Measurements from ENCODE around the gene ACP1.

ACP1 gene

GRCh38 chr2:255195-255594 lies 9.6 kb upstream of the ACP1 start:
- no peak for DNase-seq (ENCODE audit: low read depth in 3 of 3)

DNA sequence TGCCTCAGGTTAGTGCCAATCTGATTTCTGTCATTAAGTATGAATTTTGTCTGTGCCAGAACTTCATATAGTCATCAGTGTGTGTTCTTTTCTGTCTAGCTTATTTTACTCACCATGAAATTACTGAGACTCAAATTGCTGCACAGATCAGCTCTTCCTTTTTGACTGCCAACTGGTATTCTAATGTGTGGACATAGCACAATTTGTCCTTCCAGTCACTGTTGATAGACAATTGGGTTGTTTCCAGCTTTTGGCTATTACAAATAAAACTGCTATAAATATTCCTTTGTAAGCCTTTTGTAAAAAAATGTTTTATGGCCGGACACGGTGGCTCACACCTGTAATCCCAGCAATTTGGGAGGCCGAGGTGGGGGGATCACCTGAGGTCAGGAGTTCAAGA lies 8.7 kb upstream of the ACP1 start:
- no peak for DNase-seq (ENCODE audit: low read depth in 3 of 3)

DNA sequence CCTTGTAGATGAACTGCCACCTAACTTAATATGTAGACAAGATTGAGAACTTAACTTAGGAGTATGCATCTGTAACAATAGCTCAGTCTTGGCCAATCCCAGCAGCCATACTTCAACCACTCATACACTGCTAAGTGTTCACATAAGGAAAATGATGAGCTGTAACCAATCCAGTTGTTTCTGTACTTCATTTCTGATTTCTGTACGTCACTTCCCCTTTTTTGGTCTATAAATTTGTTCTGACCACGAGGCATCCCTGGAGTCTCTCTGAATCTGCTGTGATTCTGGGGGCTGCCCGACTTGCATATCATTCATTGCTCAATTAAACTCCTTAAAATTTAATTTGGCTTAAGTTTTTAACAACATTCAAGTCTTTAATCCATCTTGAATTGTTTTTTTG lies 7.3 kb upstream of the ACP1 start:
- no peak for DNase-seq (ENCODE audit: low read depth in 3 of 3)

DNA sequence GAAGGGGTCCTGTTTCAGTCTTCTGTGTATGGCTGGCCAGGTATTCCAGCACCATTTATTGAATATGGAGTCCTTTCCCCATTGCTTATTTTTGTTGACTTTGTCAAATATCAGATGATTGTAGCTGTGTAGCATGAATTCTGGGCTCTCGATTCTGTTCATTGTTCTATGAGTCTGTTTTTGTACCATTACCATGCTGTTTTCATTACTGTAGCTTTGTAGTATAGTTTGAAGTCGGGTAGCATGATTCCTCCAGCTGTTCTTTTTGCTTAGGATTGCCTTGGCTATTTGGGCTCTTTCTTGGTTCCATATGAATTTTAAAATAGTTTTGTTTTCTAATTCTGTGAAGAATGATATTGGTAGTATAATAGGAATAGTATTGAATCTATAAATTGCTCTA lies 6.9 kb upstream of the ACP1 start:
- DNase-seq (ENCODE audit: low read depth in 3 of 3), result no peak

GRCh38 chr2:258933-259332 lies 5.8 kb upstream of the ACP1 start:
- no peak for DNase-seq (ENCODE audit: low read depth in 3 of 3)

GRCh38 chr2:259789-260331 lies 4.9 kb upstream of the ACP1 start:
- DNase-seq (ENCODE audit: low read depth in 3 of 3), result no peak

- DNase-seq (ENCODE audit: low read depth in 3 of 3), result no peak
Observed at GRCh38 chr2:260507-261161, 4.1 kb upstream of the ACP1 start.

DNA sequence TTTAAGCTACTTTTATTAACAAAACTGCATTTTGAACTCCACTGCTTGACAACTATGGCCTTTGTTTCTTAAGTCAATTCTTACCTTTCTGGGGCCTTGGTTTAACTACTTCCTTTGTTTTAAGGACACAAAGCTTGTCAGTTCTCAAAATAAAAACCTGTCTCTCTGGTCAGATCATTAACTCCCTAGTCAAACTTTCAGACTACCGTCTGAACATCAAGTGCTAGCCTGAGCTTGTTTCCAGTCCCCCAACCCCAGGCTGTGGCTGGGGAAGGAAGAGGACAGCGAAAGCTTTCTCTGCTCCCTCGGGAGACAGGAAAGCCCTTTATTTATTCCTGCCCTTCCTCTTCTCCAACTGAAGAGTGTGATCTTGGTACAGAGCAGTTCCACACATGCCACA lies 2.6 kb upstream of the ACP1 start:
- no peak for DNase-seq (ENCODE audit: low read depth in 3 of 3)

GRCh38 chr2:263022-263738 lies 1.6 kb upstream of the ACP1 start:
- DNase-seq (ENCODE audit: low read depth in 3 of 3), result no peak

GRCh38 chr2:263774-264492 lies 814 bp upstream of the ACP1 start, which contains the start of gene SH3YL1:
TSS of gene SH3YL1 (minus strand) at chr2:264032. CDS start at chr2:263984, 48 bp downstream.
- peak; percentile 25 to 42 (median 39) for DNase-seq (ENCODE audit: low read depth in 3 of 3)

GRCh38 chr2:268323-268722 lies 3.6 kb downstream of the ACP1 start:
- no peak for DNase-seq (ENCODE audit: low read depth in 3 of 3)

- no peak for DNase-seq (ENCODE audit: low read depth in 3 of 3)
Observed at GRCh38 chr2:269356-270030, 4.7 kb downstream of the ACP1 start.

DNA sequence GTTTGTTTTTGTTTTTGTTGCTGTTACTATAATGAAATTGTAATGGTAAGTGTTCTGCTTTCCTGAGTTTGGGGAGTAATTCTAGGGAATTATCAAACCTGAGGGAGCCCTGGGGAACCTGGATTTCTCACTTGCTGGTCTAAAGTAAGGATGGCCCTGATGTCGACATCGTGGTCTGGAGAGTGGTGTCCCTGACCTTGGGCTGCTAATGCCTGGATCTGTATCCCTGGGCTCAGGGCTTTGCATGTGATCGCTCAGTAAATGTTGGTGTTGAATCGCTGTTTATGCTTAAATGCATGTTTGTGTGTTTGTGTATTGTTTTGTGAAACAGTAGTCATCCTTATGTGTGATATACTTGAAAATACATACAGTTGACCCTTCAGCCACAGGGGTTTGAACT lies 6.1 kb downstream of the ACP1 start:
- no peak for DNase-seq (ENCODE audit: low read depth in 3 of 3)

DNA sequence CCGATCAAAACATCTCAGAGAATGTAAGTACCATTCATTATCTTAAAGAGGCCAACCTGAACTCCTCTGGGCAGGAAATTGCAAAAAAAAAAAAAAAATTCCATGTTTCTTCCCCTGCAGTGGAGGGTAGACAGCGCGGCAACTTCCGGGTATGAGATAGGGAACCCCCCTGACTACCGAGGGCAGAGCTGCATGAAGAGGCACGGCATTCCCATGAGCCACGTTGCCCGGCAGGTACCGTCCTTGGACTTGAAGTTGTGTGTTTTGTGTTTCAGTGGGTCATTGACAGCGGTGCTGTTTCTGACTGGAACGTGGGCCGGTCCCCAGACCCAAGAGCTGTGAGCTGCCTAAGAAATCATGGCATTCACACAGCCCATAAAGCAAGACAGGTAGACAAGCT lies 7.2 kb downstream of the ACP1 start:
- DNase-seq (ENCODE audit: low read depth in 3 of 3), result no peak

DNA sequence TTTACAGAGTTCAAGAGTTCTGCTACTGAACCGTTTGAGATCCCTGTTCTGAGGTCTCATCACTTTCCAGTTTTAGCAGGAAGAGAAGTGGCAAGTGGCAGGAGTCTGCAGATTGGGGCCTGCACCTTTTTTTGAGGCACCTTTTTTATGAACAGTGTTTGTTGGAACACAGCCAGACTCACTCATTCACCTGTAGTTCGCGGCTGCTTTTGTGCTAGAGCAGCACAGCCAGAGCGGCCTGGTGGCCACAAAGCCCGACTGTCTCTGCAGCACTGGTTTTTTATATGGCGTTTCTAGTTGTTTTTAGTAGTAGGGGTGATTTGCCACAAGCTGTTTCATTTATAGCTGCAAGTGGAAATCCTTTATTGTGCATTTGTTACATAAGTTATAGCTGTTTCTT lies 8.6 kb downstream of the ACP1 start:
- DNase-seq (ENCODE audit: low read depth in 3 of 3), result no peak

DNA sequence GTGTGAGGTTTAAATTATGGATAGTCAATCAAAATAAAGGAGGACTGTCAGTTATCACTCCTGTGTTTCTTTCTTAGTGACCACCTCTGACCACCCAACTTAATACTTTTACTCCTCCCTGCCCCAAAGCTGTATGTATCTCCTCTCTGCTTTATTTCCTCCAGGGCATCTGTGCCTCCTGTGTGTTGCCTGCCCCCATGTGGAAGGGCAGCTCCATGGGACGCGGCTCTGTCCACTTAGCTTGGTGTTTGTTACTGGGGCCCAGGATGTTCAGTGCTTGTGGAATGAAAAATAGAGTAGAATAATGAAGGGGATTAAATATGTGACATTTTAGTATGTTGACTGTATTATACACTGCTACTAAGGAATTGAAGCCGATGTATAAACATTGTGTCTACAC lies 9.8 kb downstream of the ACP1 start:
- no peak for DNase-seq (ENCODE audit: low read depth in 3 of 3)

GRCh38 chr2:275466-275865 lies 10.7 kb downstream of the ACP1 start:
- DNase-seq (ENCODE audit: low read depth in 3 of 3), result no peak

DNA sequence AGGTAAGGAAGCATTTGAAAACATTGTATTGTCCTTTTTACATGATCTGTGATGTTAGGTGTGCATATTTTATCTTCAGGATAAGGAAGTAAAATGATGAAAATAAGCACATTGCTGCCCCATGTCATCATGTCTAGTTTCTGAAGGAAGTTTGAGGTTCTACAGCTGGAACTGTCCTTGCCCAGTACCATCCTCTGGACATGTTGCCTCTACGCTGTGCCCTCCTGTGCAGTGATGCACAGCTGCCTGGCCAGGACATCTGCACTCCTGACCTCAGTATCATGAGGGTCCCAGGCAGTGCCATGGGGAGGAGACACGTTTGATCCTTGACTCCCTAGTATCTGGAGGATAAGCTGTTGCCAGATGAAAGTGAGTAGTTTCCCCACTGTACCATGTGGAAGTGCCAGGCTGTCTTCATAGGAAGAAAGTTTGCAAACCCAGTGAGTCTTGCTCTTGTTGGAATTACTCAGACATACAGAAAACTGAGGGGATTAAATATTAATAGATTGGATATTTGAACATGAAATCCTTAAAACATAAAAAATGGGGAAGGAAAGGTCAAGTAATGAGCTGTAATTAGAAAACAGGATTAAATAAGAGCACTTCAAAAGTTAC lies 13.7 kb downstream of the ACP1 start:
- no peak for DNase-seq (ENCODE audit: low read depth in 3 of 3)

GRCh38 chr2:278927-279320 lies 14.2 kb downstream of the ACP1 start:
- no peak for DNase-seq (ENCODE audit: low read depth in 3 of 3)

- DNase-seq (ENCODE audit: low read depth in 3 of 3), result no peak
Observed at GRCh38 chr2:279366-279765, 14.6 kb downstream of the ACP1 start.

- no peak for DNase-seq (ENCODE audit: low read depth in 3 of 3)
Observed at GRCh38 chr2:279956-280649, 15.4 kb downstream of the ACP1 start.
